ENCODE measurements around the gene PASK.

DNA sequence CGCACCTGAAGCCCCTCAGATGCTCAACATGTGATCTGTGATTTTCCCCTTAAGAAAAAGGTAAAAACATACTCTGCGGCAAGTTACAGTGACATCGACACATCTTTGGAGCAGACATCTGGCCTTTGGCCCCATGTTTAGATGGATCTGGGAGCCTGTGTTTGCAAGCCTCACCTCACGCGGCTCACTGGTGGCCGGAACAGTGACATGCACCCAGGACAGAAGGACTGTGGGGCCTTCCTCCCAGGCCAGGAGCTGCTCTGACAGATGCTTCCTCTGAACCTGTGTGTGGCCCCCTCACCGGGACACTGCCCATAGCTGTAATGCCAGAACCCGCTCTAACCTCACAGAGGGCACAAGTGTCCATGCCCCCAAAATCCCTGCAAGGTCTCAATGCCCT lies 13.1 kb downstream of the PASK start:
- TF ChIP-seq CTCF (IDR thresholded peaks at IDR 0.05) (no peak), POLR2AphosphoS5 (IDR thresholded peaks at IDR 0.05) (no peak)
